H9 (cell line): ENCODE data around the gene RPLP2. TPM values are rescaled to one million over a fixed set of nuclear protein-coding genes. Genes with fewer than 3 reads are reported as not detected.

ENCODE experiments used
- DNase-seq: peaks from one replicate; pipeline ENCODE4 v3.0.0-alpha.2; 2017
- H2AFZ ChIP-seq: one replicate; pipeline ENCODE4 v1.6.1; 2013; ENCODE audit warnings: mild to moderate bottlenecking, low read length, control low read depth, moderate library complexity
- H2AK5ac ChIP-seq: 2 replicates; pipeline ENCODE4 v1.6.1; 2013; ENCODE audit warnings: low read length, control low read depth, mixed read lengths; ENCODE audit not compliant: insufficient read length
- H2BK120ac ChIP-seq: one replicate; pipeline ENCODE4 v1.6.1; 2013; ENCODE audit warnings: low read depth, mild to moderate bottlenecking, low read length, control low read depth, inconsistent platforms; ENCODE audit not compliant: poor library complexity, severe bottlenecking
- H2BK12ac ChIP-seq: 2 replicates; pipeline ENCODE4 v1.6.1; 2013; ENCODE audit warnings: low read length, control low read depth, mixed read lengths, low read depth; ENCODE audit not compliant: insufficient read length
- H2BK15ac ChIP-seq: 2 replicates; pipeline ENCODE4 v1.6.1; 2013; ENCODE audit warnings: low read depth, low read length, control low read depth
- H2BK20ac ChIP-seq: one replicate; pipeline ENCODE4 v1.6.1; 2013; ENCODE audit warnings: low read depth, mild to moderate bottlenecking, low read length, control low read depth, inconsistent platforms; ENCODE audit not compliant: poor library complexity, severe bottlenecking
- H2BK5ac ChIP-seq: 2 replicates; pipeline ENCODE4 v1.6.1; 2013; ENCODE audit warnings: low read length, control low read depth, mixed read lengths; ENCODE audit not compliant: insufficient read length
- H3K14ac ChIP-seq: 2 replicates; pipeline ENCODE4 v1.6.1; 2013; ENCODE audit warnings: low read length, control low read depth; ENCODE audit not compliant: insufficient read depth
- H3K18ac ChIP-seq: 2 replicates; pipeline ENCODE4 v1.6.1; 2013; ENCODE audit warnings: low read depth, mild to moderate bottlenecking, mixed read lengths, low read length, control low read depth; ENCODE audit not compliant: insufficient read length
- H3K23ac ChIP-seq: 2 replicates; pipeline ENCODE4 v1.6.1; 2013; ENCODE audit warnings: low read length, control low read depth, mixed read lengths, low read depth; ENCODE audit not compliant: insufficient read length
- H3K23me2 ChIP-seq: 2 replicates; pipeline ENCODE4 v1.6.1; 2013; ENCODE audit warnings: low read depth, mild to moderate bottlenecking, mixed read lengths, low read length, control low read depth; ENCODE audit not compliant: insufficient read length, poor library complexity, severe bottlenecking
- H3K27ac ChIP-seq: 2 replicates; pipeline ENCODE4 v1.5.1; 2013; ENCODE audit warnings: low read length, control low read depth, mixed read lengths, low read depth; ENCODE audit not compliant: insufficient read length
- H3K27me3 ChIP-seq: 2 replicates; pipeline ENCODE4 v1.6.1; 2013; ENCODE audit warnings: low read length, control low read depth, inconsistent platforms; ENCODE audit not compliant: insufficient read depth
- H3K4ac ChIP-seq: 2 replicates; pipeline ENCODE4 v1.6.1; 2013; ENCODE audit warnings: low read depth, mild to moderate bottlenecking, control low read depth, inconsistent platforms, low read length, moderate library complexity
- H3K4me1 ChIP-seq: 2 replicates; pipeline ENCODE4 v1.6.1; 2013; ENCODE audit warnings: low read length, control low read depth, inconsistent platforms; ENCODE audit not compliant: insufficient read depth
- H3K4me2 ChIP-seq: 2 replicates; pipeline ENCODE4 v1.6.1; 2013; ENCODE audit warnings: low read length, control low read depth, mixed read lengths; ENCODE audit not compliant: insufficient read length, insufficient read depth
- H3K56ac ChIP-seq: 2 replicates; pipeline ENCODE4 v1.6.1; 2013; ENCODE audit warnings: low read depth, mild to moderate bottlenecking, mixed read lengths, low read length, control low read depth; ENCODE audit not compliant: insufficient read length
- H3K79me1 ChIP-seq: 2 replicates; pipeline ENCODE4 v1.6.1; 2013; ENCODE audit warnings: low read depth, mild to moderate bottlenecking, moderate library complexity, low read length, control low read depth, inconsistent platforms; ENCODE audit not compliant: insufficient read depth, poor library complexity, severe bottlenecking
- H3K79me2 ChIP-seq: 2 replicates; pipeline ENCODE4 v1.6.1; 2013; ENCODE audit warnings: low read length, control low read depth, inconsistent platforms; ENCODE audit not compliant: insufficient read depth
- H3K9ac ChIP-seq: 2 replicates; pipeline ENCODE4 v1.6.1; 2013; ENCODE audit warnings: low read length, control low read depth, mixed read lengths; ENCODE audit not compliant: insufficient read length; ENCODE audit errors: extremely low read depth
- H3K9me3 ChIP-seq: one replicate; pipeline ENCODE4 v1.6.1; 2013; ENCODE audit warnings: low read depth, low read length, inconsistent platforms; ENCODE audit not compliant: control insufficient read depth
- H3T11ph ChIP-seq: one replicate; pipeline ENCODE4 v1.6.1; 2013; ENCODE audit warnings: mild to moderate bottlenecking, low read length, control low read depth, inconsistent platforms
- H4K20me1 ChIP-seq: one replicate; pipeline ENCODE4 v1.6.1; 2013; ENCODE audit not compliant: control insufficient read depth, insufficient read length, insufficient read depth
- H4K5ac ChIP-seq: 2 replicates; pipeline ENCODE4 v1.6.1; 2013; ENCODE audit warnings: low read depth, mild to moderate bottlenecking, mixed read lengths, low read length, control low read depth; ENCODE audit not compliant: insufficient read length
- H4K8ac ChIP-seq: replicated peaks from 2 replicates; pipeline ENCODE4 v1.6.1; 2013; ENCODE audit warnings: low read length, control low read depth, mixed read lengths, low read depth; ENCODE audit not compliant: insufficient read length
- H4K91ac ChIP-seq: 2 replicates; pipeline ENCODE4 v1.6.1; 2013; ENCODE audit warnings: low read depth, mild to moderate bottlenecking, moderate library complexity, mixed read lengths, low read length, control low read depth; ENCODE audit not compliant: insufficient read length
- H3K27ac Mint-ChIP-seq, 3 experiments: 2 replicates in 2 of 3; 3 replicates in 1 of 3; pipeline ENCODE4 v1.8.0; 2020 to 2021; ENCODE audit warnings: mixed read lengths in 3 of 3, mild to moderate bottlenecking in 1 of 3, moderate library complexity in 1 of 3
- H3K27me3 Mint-ChIP-seq: 2 replicates; pipeline ENCODE4 v1.8.0; 2021; ENCODE audit warnings: low read depth, mild to moderate bottlenecking, moderate library complexity, mixed read lengths
- H3K36me3 Mint-ChIP-seq, 3 experiments: 2 replicates in 2 of 3; 3 replicates in 1 of 3; pipeline ENCODE4 v1.8.0; 2020 to 2021; ENCODE audit warnings: low read depth in 3 of 3, mixed read lengths in 3 of 3; ENCODE audit not compliant: insufficient read depth in 1 of 3
- H3K4me1 Mint-ChIP-seq, 2 experiments: 2 replicates each; pipeline ENCODE4 v1.8.0; 2020; ENCODE audit warnings: mixed read lengths in 2 of 2
- H3K4me3 Mint-ChIP-seq, 2 experiments: 2 replicates in 1 of 2; 3 replicates in 1 of 2; pipeline ENCODE4 v1.8.0; 2020 to 2021; ENCODE audit warnings: mild to moderate bottlenecking in 2 of 2, mixed read lengths in 2 of 2, moderate library complexity in 1 of 2
- H3K9me3 Mint-ChIP-seq, 2 experiments: 2 replicates in 1 of 2; 3 replicates in 1 of 2; pipeline ENCODE4 v1.8.0; 2020; ENCODE audit warnings: mild to moderate bottlenecking in 2 of 2, mixed read lengths in 2 of 2, moderate library complexity in 1 of 2
- WGBS: extraction: QIAGEN DNeasy Blood & Tissue Kit; methylation state at CpG from one replicate; pipeline ENCODE4 v1.1.7; 2013; ENCODE audit warnings: missing lambda C conversion rate, low lambda C conversion rate, mixed read lengths; ENCODE audit not compliant: insufficient read length; ENCODE audit errors: extremely low coverage; 5-methylcytosine and 5-hydroxymethylcytosine counted together
- total RNA-seq: library from RNA; stranded (reverse); gene quantifications from 2 replicates; pipeline ENCODE4 v1.2.1, GENCODE V29; 2021
- TF ChIP-seq, protein P1 (sequence below): fragments of 200-600 bp; sonication (generic); conservative IDR thresholded peaks from 3 replicates; pipeline ENCODE4 v1.8.0; 2021; ENCODE audit warnings: antibody characterized with exemption, mild to moderate bottlenecking

Gene RPLP2
- total RNA-seq, 1 experiment from 2014 or later, result 2,138 TPM

DNA sequence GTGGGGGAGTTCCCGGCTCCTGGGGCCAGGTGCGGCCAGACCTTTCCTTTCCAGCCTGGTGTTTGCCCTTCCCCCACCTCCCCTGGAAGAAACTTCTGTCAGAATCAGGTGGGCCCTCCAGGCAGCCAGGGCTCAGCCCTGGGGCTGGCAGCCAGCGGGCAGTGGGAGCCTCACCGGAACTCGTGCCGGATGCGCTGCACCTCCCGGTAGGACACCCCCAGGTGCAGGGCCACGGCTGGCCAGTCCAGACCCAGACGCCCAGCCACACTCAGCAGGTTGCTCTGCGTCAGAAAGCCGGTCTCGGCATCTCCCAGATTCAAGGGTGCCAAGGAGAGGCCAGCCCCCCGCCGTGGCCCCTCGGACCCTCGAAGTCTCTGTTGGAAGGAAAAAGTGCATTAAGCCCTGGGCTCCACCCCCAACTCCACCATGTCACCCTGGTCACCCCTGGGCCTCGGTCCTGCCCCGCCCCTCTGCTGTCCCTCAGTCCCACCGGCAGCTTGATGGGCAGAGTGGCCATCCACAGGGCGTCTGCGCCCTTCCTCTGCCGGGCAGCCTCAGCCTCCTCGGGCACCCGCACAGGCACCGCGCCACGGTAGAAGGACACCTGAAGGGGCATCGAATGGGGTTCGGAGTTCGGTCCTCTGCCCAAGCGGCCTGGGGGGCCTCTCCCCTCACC is 10.0 kb upstream of the RPLP2 start:
- Histone ChIP-seq H2BK15ac (no peak overlapping the region), H2AK5ac (no peak overlapping the region), H2AFZ (no peak overlapping the region), H3K27me3 (no peaks in the 10 kb centered on the region), H2BK20ac (no peak overlapping the region), H4K5ac (no peak overlapping the region), H3K79me1 (no peaks in the 10 kb centered on the region), H3K79me2 (no peaks in the 10 kb centered on the region), H4K91ac (no peak overlapping the region), H4K8ac (no peak overlapping the region), H3K27ac (no peak overlapping the region), H3K18ac (no peak overlapping the region), H3K56ac (no peak overlapping the region), H2BK120ac (no peak overlapping the region), H3K4me1 (no peaks in the 10 kb centered on the region; the same call in 1 of the 2 replicates), H3K23me2 (peaks cover 11% of the 10 kb centered on the region), H3K23ac (no peak overlapping the region), H3K4me2 (no peak overlapping the region), H3T11ph (no peak overlapping the region), H2BK12ac (no peak overlapping the region), H3K9ac (no peak overlapping the region), H3K4ac (no peak overlapping the region), H3K14ac (no peak overlapping the region), H4K20me1 (peaks cover 2% of the 10 kb centered on the region), H3K9me3 (no peaks in the 10 kb centered on the region), H2BK5ac (no peak overlapping the region)
- no CpG with 5 or more reads among the region's 32 CpGs for WGBS
- no peak for DNase-seq
- H3K27me3 Mint-ChIP-seq, result no peaks in the 10 kb centered on the region
- no peaks in the 10 kb centered on the region for H3K9me3 Mint-ChIP-seq
- H3K4me3 Mint-ChIP-seq, result no peak overlapping the region; a peak in 1 of 5 replicates
- peaks cover 0 to 9% (median 8%) of the 10 kb centered on the region in 3 experiments; a peak in 4 of 7 replicates for H3K36me3 Mint-ChIP-seq
- H3K27ac Mint-ChIP-seq, result no peak overlapping the region
- H3K4me1 Mint-ChIP-seq, result peaks cover 14 to 27% of the 10 kb centered on the region in 2 experiments
- TF ChIP-seq, protein P1, sequence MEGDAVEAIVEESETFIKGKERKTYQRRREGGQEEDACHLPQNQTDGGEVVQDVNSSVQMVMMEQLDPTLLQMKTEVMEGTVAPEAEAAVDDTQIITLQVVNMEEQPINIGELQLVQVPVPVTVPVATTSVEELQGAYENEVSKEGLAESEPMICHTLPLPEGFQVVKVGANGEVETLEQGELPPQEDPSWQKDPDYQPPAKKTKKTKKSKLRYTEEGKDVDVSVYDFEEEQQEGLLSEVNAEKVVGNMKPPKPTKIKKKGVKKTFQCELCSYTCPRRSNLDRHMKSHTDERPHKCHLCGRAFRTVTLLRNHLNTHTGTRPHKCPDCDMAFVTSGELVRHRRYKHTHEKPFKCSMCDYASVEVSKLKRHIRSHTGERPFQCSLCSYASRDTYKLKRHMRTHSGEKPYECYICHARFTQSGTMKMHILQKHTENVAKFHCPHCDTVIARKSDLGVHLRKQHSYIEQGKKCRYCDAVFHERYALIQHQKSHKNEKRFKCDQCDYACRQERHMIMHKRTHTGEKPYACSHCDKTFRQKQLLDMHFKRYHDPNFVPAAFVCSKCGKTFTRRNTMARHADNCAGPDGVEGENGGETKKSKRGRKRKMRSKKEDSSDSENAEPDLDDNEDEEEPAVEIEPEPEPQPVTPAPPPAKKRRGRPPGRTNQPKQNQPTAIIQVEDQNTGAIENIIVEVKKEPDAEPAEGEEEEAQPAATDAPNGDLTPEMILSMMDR, result no peak
